PC-9 (cell line): Measurements from ENCODE around the gene TMSB10.

Source experiments
- EZH2 ChIP-seq: fragments of 200-600 bp; sonication (generic); IDR thresholded peaks from 2 replicates; pipeline ENCODE4 v1.8.0; 2017; ENCODE audit warnings: antibody characterized with exemption, low read depth
- TF ChIP-seq, protein P1 (sequence below): fragments of 200-600 bp; sonication (generic); conservative IDR thresholded peaks from 2 replicates; pipeline ENCODE4 v1.6.1; 2017; ENCODE audit warnings: mixed run types, antibody characterized with exemption, mild to moderate bottlenecking, moderate library complexity

DNA sequence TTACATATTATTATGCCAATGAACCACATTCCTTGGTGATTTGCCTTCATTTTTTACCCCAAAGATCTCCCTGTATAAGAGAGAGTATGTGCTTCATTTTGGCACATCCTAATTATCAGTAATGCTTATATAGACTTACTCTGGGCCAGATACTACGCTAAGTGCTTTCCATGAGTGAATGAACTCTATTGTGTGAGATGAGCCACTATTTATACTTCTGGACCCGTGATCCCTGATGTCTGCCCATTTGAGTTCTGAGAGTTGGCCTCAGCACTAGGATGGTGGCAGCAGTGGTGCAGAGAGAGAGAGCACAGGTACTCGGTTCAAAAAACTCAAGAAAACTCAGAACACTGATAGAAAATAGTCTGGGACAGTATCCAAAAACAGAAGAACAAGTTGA lies 48.1 kb downstream of the TMSB10 start:
- TF ChIP-seq, protein P1, sequence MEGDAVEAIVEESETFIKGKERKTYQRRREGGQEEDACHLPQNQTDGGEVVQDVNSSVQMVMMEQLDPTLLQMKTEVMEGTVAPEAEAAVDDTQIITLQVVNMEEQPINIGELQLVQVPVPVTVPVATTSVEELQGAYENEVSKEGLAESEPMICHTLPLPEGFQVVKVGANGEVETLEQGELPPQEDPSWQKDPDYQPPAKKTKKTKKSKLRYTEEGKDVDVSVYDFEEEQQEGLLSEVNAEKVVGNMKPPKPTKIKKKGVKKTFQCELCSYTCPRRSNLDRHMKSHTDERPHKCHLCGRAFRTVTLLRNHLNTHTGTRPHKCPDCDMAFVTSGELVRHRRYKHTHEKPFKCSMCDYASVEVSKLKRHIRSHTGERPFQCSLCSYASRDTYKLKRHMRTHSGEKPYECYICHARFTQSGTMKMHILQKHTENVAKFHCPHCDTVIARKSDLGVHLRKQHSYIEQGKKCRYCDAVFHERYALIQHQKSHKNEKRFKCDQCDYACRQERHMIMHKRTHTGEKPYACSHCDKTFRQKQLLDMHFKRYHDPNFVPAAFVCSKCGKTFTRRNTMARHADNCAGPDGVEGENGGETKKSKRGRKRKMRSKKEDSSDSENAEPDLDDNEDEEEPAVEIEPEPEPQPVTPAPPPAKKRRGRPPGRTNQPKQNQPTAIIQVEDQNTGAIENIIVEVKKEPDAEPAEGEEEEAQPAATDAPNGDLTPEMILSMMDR = no peak
- no peak for TF ChIP-seq EZH2
